ENCODE measurements around the gene FRAS1. TPM values are rescaled to one million over a fixed set of nuclear protein-coding genes. Genes with fewer than 3 reads are reported as not detected.
A peak's percentile ranks its signal among the peaks of the same experiment; 100 is the strongest.
"Not testable (repeated sequence)": the region's sequence is repeated elsewhere in the genome, so short reads cannot be mapped to it uniquely, and the experiment has no call there.

Gene FRAS1
- total and polyA plus RNA-seq, 5 donors from 2014 or later, result not detected

DNA sequence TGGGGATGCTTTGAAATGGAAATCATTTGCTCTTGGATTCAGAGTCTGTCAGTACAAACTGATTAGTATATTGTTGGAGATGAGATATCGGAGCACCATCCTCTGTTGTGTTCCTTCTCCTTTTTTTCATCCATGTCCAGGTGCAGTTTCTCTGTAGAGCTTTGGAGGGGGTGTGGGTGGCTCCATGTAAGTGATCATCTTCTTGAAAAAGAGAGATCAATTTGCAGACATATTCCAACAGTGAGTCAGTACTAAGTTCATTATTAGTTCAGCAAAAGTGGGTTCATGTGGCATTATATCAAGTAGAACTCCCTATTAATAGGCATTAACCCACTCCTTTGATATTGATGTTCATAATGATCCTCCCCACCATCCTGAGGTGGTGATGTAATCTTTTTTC lies 18.9 kb downstream of the FRAS1 start:
- DNase-seq, result no peak
- Histone ChIP-seq H3K4me3 (ENCODE audit: low read depth, low read length) (no peak overlapping the region), H3K27ac (ENCODE audit: insufficient read depth, low read length, poor library complexity, severe bottlenecking) (no peak overlapping the region), H3K4me1 (ENCODE audit: control insufficient read depth, insufficient read depth, low read length, poor library complexity, severe bottlenecking) (no peaks in the 10 kb centered on the region), H3K9me3 (ENCODE audit: control insufficient read depth in 2 of 2, low read length in 2 of 2) (no peaks in the 10 kb centered on the region), H3K27me3 (ENCODE audit: control insufficient read depth, insufficient read depth, low read length) (peaks cover 12% of the 10 kb centered on the region), H3K36me3 (ENCODE audit: control insufficient read depth, insufficient read depth, low read length) (no peaks in the 10 kb centered on the region)
- H3K9me3 Mint-ChIP-seq, result peaks cover 0 to 2% (median 0%) of the 10 kb centered on the region in 7 donors
- no peak overlapping the region for H3K4me3 Mint-ChIP-seq
- no peak overlapping the region for H3K27ac Mint-ChIP-seq
- ATAC-seq (ENCODE audit: low read depth in 2 of 2), result no peak
- H3K27me3 Mint-ChIP-seq, result peaks cover 51% of the 10 kb centered on the region
- no peaks in the 10 kb centered on the region for H3K4me1 Mint-ChIP-seq
- no peaks in the 10 kb centered on the region for H3K36me3 Mint-ChIP-seq

DNA sequence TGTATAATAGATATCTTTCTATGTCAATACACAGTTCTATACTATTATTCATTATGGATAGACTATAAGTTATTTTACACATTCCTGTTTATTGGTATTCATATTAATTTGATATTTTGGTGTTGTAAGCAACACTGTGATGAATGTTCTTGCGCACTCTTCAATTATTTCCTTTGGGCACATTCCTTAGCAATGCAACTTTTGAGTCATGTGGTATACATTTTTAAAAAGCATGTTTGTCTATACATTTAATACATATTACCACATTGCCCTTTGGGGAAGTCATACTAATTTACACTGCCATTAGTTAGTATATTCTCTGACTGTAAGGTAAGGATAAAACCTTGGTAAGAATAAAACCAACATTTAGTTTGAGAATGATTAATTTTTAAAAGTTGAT lies 21.0 kb downstream of the FRAS1 start:
- H3K27me3 Mint-ChIP-seq, result peaks cover 48% of the 10 kb centered on the region
- H3K4me1 Mint-ChIP-seq, result no peaks in the 10 kb centered on the region
- no peaks in the 10 kb centered on the region for H3K9me3 ChIP-seq (ENCODE audit: control insufficient read depth in 2 of 2, low read length in 2 of 2)
- H3K27me3 ChIP-seq (ENCODE audit: control insufficient read depth, insufficient read depth, low read length), result peaks cover 8% of the 10 kb centered on the region
- H3K4me3 Mint-ChIP-seq, result no peak overlapping the region
- H3K27ac Mint-ChIP-seq, result no peak overlapping the region
- H3K9me3 Mint-ChIP-seq, result no peaks in the 10 kb centered on the region
- no peaks in the 10 kb centered on the region for H3K36me3 ChIP-seq (ENCODE audit: control insufficient read depth, insufficient read depth, low read length)
- no peak for DNase-seq
- no peaks in the 10 kb centered on the region for H3K36me3 Mint-ChIP-seq
- ATAC-seq (ENCODE audit: low read depth in 2 of 2), result no peak
- H3K4me1 ChIP-seq (ENCODE audit: control insufficient read depth, insufficient read depth, low read length, poor library complexity, severe bottlenecking), result no peaks in the 10 kb centered on the region
- no peak overlapping the region for H3K27ac ChIP-seq (ENCODE audit: insufficient read depth, low read length, poor library complexity, severe bottlenecking)
- H3K4me3 ChIP-seq (ENCODE audit: low read depth, low read length), result no peak overlapping the region

DNA sequence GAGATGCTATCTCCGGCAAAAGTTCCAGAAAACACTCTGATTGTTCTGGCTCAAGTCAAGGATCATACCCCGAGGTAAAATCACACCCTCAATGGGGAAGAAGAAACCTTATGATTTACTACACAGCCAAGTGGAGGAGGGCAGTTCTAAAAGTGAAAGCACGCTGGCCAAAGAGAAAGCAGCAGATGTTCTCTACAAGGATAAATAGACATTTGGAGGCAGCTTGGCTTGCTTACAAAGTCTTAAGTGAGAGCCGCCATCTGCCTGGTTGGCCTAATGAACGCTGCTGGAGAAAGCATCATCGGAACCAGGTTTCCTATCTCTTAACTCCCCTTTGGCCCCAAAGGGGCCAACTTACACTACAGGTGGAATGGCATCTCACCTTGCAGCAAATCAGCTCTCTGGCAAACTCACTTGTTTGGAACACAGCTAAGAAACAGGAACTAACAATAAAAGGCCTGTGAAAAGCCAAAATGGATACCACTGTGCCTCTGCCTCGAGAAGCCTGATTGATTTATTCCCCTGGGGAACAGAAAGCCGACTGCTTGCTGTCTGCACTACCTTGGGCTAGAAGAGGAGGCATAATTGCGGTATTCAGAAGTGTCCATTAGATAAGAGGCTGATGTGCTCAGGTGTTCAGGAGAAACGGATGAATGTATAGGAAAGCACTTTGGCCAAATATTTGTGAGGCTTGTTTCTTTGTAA lies 22.8 kb downstream of the FRAS1 start:
- Histone ChIP-seq H3K27me3 (ENCODE audit: control insufficient read depth, insufficient read depth, low read length) (peaks cover 6% of the 10 kb centered on the region), H3K4me1 (ENCODE audit: control insufficient read depth, insufficient read depth, low read length, poor library complexity, severe bottlenecking) (no peaks in the 10 kb centered on the region), H3K4me3 (ENCODE audit: low read depth, low read length) (no peak overlapping the region), H3K9me3 (ENCODE audit: control insufficient read depth in 2 of 2, low read length in 2 of 2) (no peaks in the 10 kb centered on the region), H3K36me3 (ENCODE audit: control insufficient read depth, insufficient read depth, low read length) (no peaks in the 10 kb centered on the region), H3K27ac (ENCODE audit: insufficient read depth, low read length, poor library complexity, severe bottlenecking) (no peak overlapping the region)
- ATAC-seq (ENCODE audit: low read depth in 2 of 2) (no peak), DNase-seq (no peak)
- H3K4me3 Mint-ChIP-seq, result no peak overlapping the region
- peaks cover 42% of the 10 kb centered on the region for H3K27me3 Mint-ChIP-seq
- no peaks in the 10 kb centered on the region for H3K36me3 Mint-ChIP-seq
- H3K4me1 Mint-ChIP-seq, result no peaks in the 10 kb centered on the region
- H3K27ac Mint-ChIP-seq, result no peak overlapping the region
- no peaks in the 10 kb centered on the region for H3K9me3 Mint-ChIP-seq

DNA sequence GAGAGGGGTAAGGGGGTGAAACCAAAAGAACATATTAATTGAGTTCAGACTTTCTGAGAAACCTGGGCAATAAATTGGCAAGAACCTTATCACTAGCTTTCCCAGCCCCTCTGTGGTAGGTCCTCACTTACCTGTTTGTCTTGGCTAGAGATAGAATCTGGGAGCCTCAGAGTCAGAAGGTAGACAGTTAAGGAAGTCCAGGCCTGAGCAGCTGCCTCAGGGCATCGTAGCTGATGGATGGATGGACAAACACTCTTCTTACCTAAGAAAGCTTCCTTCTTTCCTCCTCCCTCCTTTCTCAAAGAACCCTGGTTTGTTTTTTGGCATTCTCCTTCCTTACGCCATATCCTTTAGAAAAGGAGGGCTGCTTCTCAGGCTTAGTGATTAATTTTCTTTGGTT lies 24.4 kb downstream of the FRAS1 start:
- no peak overlapping the region for H3K27ac ChIP-seq (ENCODE audit: insufficient read depth, low read length, poor library complexity, severe bottlenecking)
- H3K27me3 Mint-ChIP-seq, result peaks cover 25% of the 10 kb centered on the region
- DNase-seq (no peak), ATAC-seq (ENCODE audit: low read depth in 2 of 2) (no peak)
- H3K9me3 ChIP-seq (ENCODE audit: control insufficient read depth in 2 of 2, low read length in 2 of 2), result no peaks in the 10 kb centered on the region
- peaks cover 0 to 3% (median 0%) of the 10 kb centered on the region in 7 donors for H3K9me3 Mint-ChIP-seq
- no peaks in the 10 kb centered on the region for H3K36me3 Mint-ChIP-seq
- H3K27ac Mint-ChIP-seq, result no peak overlapping the region
- peaks cover 2% of the 10 kb centered on the region for H3K27me3 ChIP-seq (ENCODE audit: control insufficient read depth, insufficient read depth, low read length)
- H3K36me3 ChIP-seq (ENCODE audit: control insufficient read depth, insufficient read depth, low read length), result no peaks in the 10 kb centered on the region
- no peaks in the 10 kb centered on the region for H3K4me1 Mint-ChIP-seq
- H3K4me3 Mint-ChIP-seq, result no peak overlapping the region
- H3K4me3 ChIP-seq (ENCODE audit: low read depth, low read length), result no peak overlapping the region
- no peaks in the 10 kb centered on the region for H3K4me1 ChIP-seq (ENCODE audit: control insufficient read depth, insufficient read depth, low read length, poor library complexity, severe bottlenecking)

DNA sequence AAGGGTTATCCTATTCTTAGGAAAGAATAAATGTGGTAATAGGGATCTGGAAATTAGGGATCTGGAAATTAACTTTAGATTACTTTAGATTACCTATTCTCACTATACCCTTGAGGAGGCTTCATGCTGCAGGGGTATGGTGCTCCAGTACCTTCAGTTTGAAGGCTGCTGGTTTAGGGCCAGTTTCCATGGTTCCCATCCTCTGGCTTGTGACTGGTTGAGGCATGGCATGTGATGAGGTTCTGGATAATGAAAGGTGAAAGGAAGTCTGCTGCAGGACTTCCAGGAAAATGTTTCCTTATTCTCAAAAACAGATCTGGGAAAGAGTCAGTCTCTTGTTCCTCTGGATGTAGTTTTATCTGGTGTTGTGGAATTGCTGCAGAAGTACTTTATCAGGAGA lies 25.9 kb downstream of the FRAS1 start:
- Mint-ChIP-seq H3K36me3 (no peaks in the 10 kb centered on the region), H3K9me3 (peaks cover 0 to 3% (median 0%) of the 10 kb centered on the region in 7 donors), H3K4me1 (no peaks in the 10 kb centered on the region), H3K4me3 (no peak overlapping the region), H3K27ac (no peak overlapping the region), H3K27me3 (peaks cover 25% of the 10 kb centered on the region)
- no peaks in the 10 kb centered on the region for H3K36me3 ChIP-seq (ENCODE audit: control insufficient read depth, insufficient read depth, low read length)
- DNase-seq, result no peak
- no peak for ATAC-seq (ENCODE audit: low read depth in 2 of 2)
- H3K4me3 ChIP-seq (ENCODE audit: low read depth, low read length), result no peak overlapping the region
- peaks cover 2% of the 10 kb centered on the region for H3K27me3 ChIP-seq (ENCODE audit: control insufficient read depth, insufficient read depth, low read length)
- no peak overlapping the region for H3K27ac ChIP-seq (ENCODE audit: insufficient read depth, low read length, poor library complexity, severe bottlenecking)
- H3K4me1 ChIP-seq (ENCODE audit: control insufficient read depth, insufficient read depth, low read length, poor library complexity, severe bottlenecking), result no peaks in the 10 kb centered on the region
- H3K9me3 ChIP-seq (ENCODE audit: control insufficient read depth in 2 of 2, low read length in 2 of 2), result no peaks in the 10 kb centered on the region

DNA sequence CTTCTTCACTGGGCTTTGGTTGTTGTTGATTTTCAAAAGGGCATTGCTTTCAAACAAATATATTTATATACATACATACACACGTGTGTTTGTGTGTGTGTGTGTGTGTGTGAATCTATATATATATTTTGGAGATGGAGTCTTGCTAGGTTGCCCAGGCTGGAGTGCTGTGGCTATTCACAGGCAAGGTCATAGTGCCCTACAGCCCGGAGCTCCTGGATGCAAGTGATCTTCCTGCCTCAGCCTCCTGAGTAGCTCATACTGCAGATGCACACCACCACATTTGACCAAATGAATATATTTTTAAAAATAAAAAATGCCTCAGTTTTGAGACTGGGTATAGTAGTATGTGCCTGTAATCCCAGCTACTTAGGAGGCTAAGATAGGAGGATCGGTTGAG lies 34.4 kb downstream of the FRAS1 start:
- Histone ChIP-seq H3K9me3 (ENCODE audit: control insufficient read depth in 2 of 2, low read length in 2 of 2) (no peaks in the 10 kb centered on the region), H3K27ac (ENCODE audit: insufficient read depth, low read length, poor library complexity, severe bottlenecking) (no peak overlapping the region), H3K4me1 (ENCODE audit: control insufficient read depth, insufficient read depth, low read length, poor library complexity, severe bottlenecking) (no peaks in the 10 kb centered on the region), H3K4me3 (ENCODE audit: low read depth, low read length) (no peak overlapping the region), H3K36me3 (ENCODE audit: control insufficient read depth, insufficient read depth, low read length) (no peaks in the 10 kb centered on the region), H3K27me3 (ENCODE audit: control insufficient read depth, insufficient read depth, low read length) (peaks cover 3% of the 10 kb centered on the region)
- Mint-ChIP-seq H3K4me1 (no peaks in the 10 kb centered on the region), H3K4me3 (no peak overlapping the region), H3K27ac (peak overlapping the region in 1 of 3 donors; percentile 30), H3K27me3 (peaks cover 10% of the 10 kb centered on the region), H3K36me3 (no peaks in the 10 kb centered on the region), H3K9me3 (peaks cover 0 to 4% (median 0%) of the 10 kb centered on the region in 7 donors)
- DNase-seq (no peak), ATAC-seq (ENCODE audit: low read depth in 2 of 2) (no peak)

DNA sequence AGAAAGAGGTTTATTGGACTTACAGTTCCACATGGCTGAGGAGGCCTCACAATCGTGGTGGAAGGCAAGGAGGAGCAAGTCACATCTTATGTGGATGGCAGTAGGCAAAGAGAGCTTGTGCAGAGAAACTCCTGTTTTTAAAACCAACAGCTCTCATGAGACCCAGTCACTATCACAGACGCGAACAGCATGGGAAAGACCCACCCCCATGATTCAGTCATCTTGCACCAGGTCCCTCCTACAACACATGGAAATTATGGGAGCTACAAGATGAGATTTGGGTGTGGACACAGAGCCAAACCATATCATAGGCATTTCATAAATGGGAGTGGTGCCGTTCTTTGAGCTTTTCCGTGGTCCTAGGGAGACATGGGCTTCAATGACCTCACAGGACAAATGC lies 35.2 kb downstream of the FRAS1 start:
- not testable (repeated sequence) for H3K36me3 Mint-ChIP-seq; H3K4me1 ChIP-seq (ENCODE audit: control insufficient read depth, insufficient read depth, low read length, poor library complexity, severe bottlenecking); H3K36me3 ChIP-seq (ENCODE audit: control insufficient read depth, insufficient read depth, low read length); H3K4me1 Mint-ChIP-seq; H3K4me3 Mint-ChIP-seq; DNase-seq; H3K9me3 ChIP-seq (ENCODE audit: control insufficient read depth in 2 of 2, low read length in 2 of 2); ATAC-seq (ENCODE audit: low read depth in 2 of 2); H3K27me3 ChIP-seq (ENCODE audit: control insufficient read depth, insufficient read depth, low read length); H3K4me3 ChIP-seq (ENCODE audit: low read depth, low read length); H3K9me3 Mint-ChIP-seq; H3K27ac ChIP-seq (ENCODE audit: insufficient read depth, low read length, poor library complexity, severe bottlenecking)
- peaks cover 10% of the 10 kb centered on the region for H3K27me3 Mint-ChIP-seq
- H3K27ac Mint-ChIP-seq, result peak overlapping the region in 1 of 3 donors; percentile 30

DNA sequence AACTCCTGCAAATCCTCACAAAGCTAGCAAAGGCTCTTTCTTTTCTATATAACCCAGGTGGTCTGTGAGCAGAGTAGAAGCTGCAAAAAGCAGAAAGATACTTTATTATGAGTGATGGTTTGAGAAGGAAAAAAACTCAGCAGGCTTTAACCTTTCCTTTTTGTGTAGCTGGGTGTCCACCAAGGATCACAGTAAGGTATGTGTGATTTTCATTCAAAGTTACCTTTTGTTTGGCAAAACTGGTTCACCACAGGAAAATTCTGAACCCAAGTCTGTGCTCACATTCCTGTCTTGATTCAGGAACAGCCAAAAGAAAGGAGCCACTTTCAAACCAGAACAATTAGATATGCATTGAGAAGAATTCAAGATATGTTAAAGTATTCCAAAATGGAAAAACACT lies 35.7 kb downstream of the FRAS1 start:
- peaks cover 10% of the 10 kb centered on the region for H3K27me3 Mint-ChIP-seq
- no peak overlapping the region for H3K4me3 ChIP-seq (ENCODE audit: low read depth, low read length)
- no peaks in the 10 kb centered on the region for H3K4me1 ChIP-seq (ENCODE audit: control insufficient read depth, insufficient read depth, low read length, poor library complexity, severe bottlenecking)
- peaks cover 0 to 4% (median 3%) of the 10 kb centered on the region in 7 donors for H3K9me3 Mint-ChIP-seq
- DNase-seq (no peak), ATAC-seq (ENCODE audit: low read depth in 2 of 2) (no peak)
- H3K36me3 ChIP-seq (ENCODE audit: control insufficient read depth, insufficient read depth, low read length), result no peaks in the 10 kb centered on the region
- no peak overlapping the region for H3K4me3 Mint-ChIP-seq
- H3K4me1 Mint-ChIP-seq, result no peaks in the 10 kb centered on the region
- H3K27ac ChIP-seq (ENCODE audit: insufficient read depth, low read length, poor library complexity, severe bottlenecking), result no peak overlapping the region
- H3K9me3 ChIP-seq (ENCODE audit: control insufficient read depth in 2 of 2, low read length in 2 of 2), result no peaks in the 10 kb centered on the region
- no peak overlapping the region for H3K27ac Mint-ChIP-seq
- peaks cover 3% of the 10 kb centered on the region for H3K27me3 ChIP-seq (ENCODE audit: control insufficient read depth, insufficient read depth, low read length)
- H3K36me3 Mint-ChIP-seq, result no peaks in the 10 kb centered on the region

Data from CD4-positive, CD25-positive, alpha-beta regulatory T cell (primary cell).